GM23338 (cell line): ENCODE measurements around the gene SACS. TPM values are rescaled to one million over a fixed set of nuclear protein-coding genes. Genes with fewer than 3 reads are reported as not detected.

Source experiments
- ATAC-seq: fragments of 200-7000 bp; cut with Tn5 transposase; 3 replicates; pipeline ENCODE4 v1.9.1; 2020
- DNase-seq: peaks from one replicate; pipeline ENCODE4 v3.0.0-alpha.2; 2015; ENCODE audit warnings: low spot score
- H2AFZ ChIP-seq: fragments of 200-600 bp; sonication (generic); 2 replicates; pipeline ENCODE4 v1.8.0; 2016; ENCODE audit warnings: antibody characterized with exemption, mild to moderate bottlenecking, moderate library complexity
- H3F3A ChIP-seq: fragments of 200-600 bp; sonication (generic); replicated peaks from 2 replicates; pipeline ENCODE4 v1.8.0; 2017; ENCODE audit warnings: antibody characterized with exemption, mixed run types, low read depth
- H3K27ac ChIP-seq: fragments of 200-600 bp; sonication (generic); 2 replicates; pipeline ENCODE4 v1.6.1; 2016; ENCODE audit warnings: low read depth
- H3K27me3 ChIP-seq: fragments of 200-600 bp; sonication (generic); 2 replicates; pipeline ENCODE4 v1.8.0; 2016; ENCODE audit warnings: mild to moderate bottlenecking, mixed run types, moderate library complexity; ENCODE audit not compliant: insufficient read depth
- H3K36me3 ChIP-seq: fragments of 200-600 bp; sonication (generic); 2 replicates; pipeline ENCODE4 v1.8.0; 2016; ENCODE audit warnings: mild to moderate bottlenecking; ENCODE audit not compliant: insufficient read depth
- H3K4me1 ChIP-seq: fragments of 200-600 bp; sonication (generic); 2 replicates; pipeline ENCODE4 v1.8.0; 2016; ENCODE audit warnings: mild to moderate bottlenecking, moderate library complexity; ENCODE audit not compliant: insufficient read depth
- H3K4me2 ChIP-seq: fragments of 200-600 bp; sonication (generic); 2 replicates; pipeline ENCODE4 v1.7.1; 2017; ENCODE audit warnings: mixed run types
- H3K4me3 ChIP-seq: fragments of 200-600 bp; sonication (generic); 2 replicates; pipeline ENCODE4 v1.6.1; 2016; ENCODE audit warnings: mixed run types
- H3K79me2 ChIP-seq: fragments of 200-600 bp; sonication (generic); replicated peaks from 2 replicates; pipeline ENCODE4 v1.8.0; 2017; ENCODE audit warnings: mild to moderate bottlenecking; ENCODE audit not compliant: insufficient read depth
- H3K9me2 ChIP-seq: fragments of 200-600 bp; sonication (generic); 2 replicates; pipeline ENCODE4 v1.8.0; 2017; ENCODE audit not compliant: insufficient read depth
- H4K20me1 ChIP-seq: fragments of 200-600 bp; sonication (generic); replicated peaks from 2 replicates; pipeline ENCODE4 v1.8.0; 2017; ENCODE audit warnings: mild to moderate bottlenecking; ENCODE audit not compliant: insufficient read depth
- H3K27ac Mint-ChIP-seq: 2 replicates; pipeline ENCODE4 v1.8.0; 2020; ENCODE audit warnings: inconsistent platforms, mild to moderate bottlenecking, moderate library complexity, mixed read lengths
- H3K27me3 Mint-ChIP-seq: 3 replicates; pipeline ENCODE4 v1.8.0; 2022; ENCODE audit warnings: low read depth, mild to moderate bottlenecking, moderate library complexity, mixed read lengths, inconsistent platforms; ENCODE audit not compliant: insufficient read depth, poor library complexity
- H3K36me3 Mint-ChIP-seq: 3 replicates; pipeline ENCODE4 v1.8.0; 2021; ENCODE audit warnings: low read depth, mild to moderate bottlenecking, inconsistent platforms, moderate library complexity, mixed read lengths
- H3K4me1 Mint-ChIP-seq: 3 replicates; pipeline ENCODE4 v1.8.0; 2020; ENCODE audit warnings: mild to moderate bottlenecking, inconsistent platforms, mixed read lengths
- H3K4me3 Mint-ChIP-seq: 3 replicates; pipeline ENCODE4 v1.8.0; 2021; ENCODE audit warnings: moderate library complexity, mild to moderate bottlenecking, inconsistent platforms, mixed read lengths
- H3K9me3 Mint-ChIP-seq: 3 replicates; pipeline ENCODE4 v1.8.0; 2020; ENCODE audit warnings: moderate library complexity, mild to moderate bottlenecking, inconsistent platforms, mixed read lengths
- EZH2 ChIP-seq: fragments of 200-600 bp; sonication (generic); IDR thresholded peaks from one replicate; pipeline ENCODE4 v1.8.0; 2017; ENCODE audit warnings: antibody characterized with exemption, mild to moderate bottlenecking, low read depth; ENCODE audit not compliant: unreplicated experiment
- EZH2phosphoT487 ChIP-seq: fragments of 200-600 bp; sonication (generic); IDR thresholded peaks from one replicate; pipeline ENCODE4 v1.8.1; 2018; ENCODE audit warnings: antibody characterized with exemption; ENCODE audit not compliant: unreplicated experiment
- ZNF114 ChIP-seq: fragments of 250-450 bp; sonication (Bioruptor Pico); IDR thresholded peaks from 2 replicates; pipeline ENCODE4 v1.5.0; 2020; ENCODE audit warnings: mild to moderate bottlenecking, moderate library complexity
- ZNF331 ChIP-seq: fragments of 250-450 bp; sonication (Bioruptor Pico); IDR thresholded peaks from 2 replicates; pipeline ENCODE4 v1.5.0; 2020; ENCODE audit warnings: low read depth, mild to moderate bottlenecking, moderate library complexity
- polyA plus RNA-seq: library from polyadenylated mRNA; unstranded; fragments of >200 nt; fragmentation: Nextera tagmentation; extraction: Ambion mirVana; gene quantifications from 2 replicates; pipeline ENCODE4 v1.2.1, GENCODE V29; 2016
- total RNA-seq: library from RNA; depleted of rRNA; stranded (reverse); fragments of >200 nt; shearing (Covaris generic); gene quantifications from 2 replicates; pipeline ENCODE4 v1.2.3, GENCODE V29; 2014
- TF ChIP-seq, protein P1 (sequence below): fragments of 250-450 bp; sonication (Bioruptor Pico); IDR thresholded peaks from 2 replicates; pipeline ENCODE4 v1.5.0; 2020; ENCODE audit warnings: mild to moderate bottlenecking, moderate library complexity
- TF ChIP-seq, protein P2 (sequence below): IDR thresholded peaks from one replicate; pipeline ENCODE4 v1.6.1; 2018; ENCODE audit warnings: antibody characterized with exemption; ENCODE audit not compliant: unreplicated experiment

Gene SACS
- total and polyA plus RNA-seq, 2 experiments from 2014 or later: 13.8 to 58.7 TPM

DNA sequence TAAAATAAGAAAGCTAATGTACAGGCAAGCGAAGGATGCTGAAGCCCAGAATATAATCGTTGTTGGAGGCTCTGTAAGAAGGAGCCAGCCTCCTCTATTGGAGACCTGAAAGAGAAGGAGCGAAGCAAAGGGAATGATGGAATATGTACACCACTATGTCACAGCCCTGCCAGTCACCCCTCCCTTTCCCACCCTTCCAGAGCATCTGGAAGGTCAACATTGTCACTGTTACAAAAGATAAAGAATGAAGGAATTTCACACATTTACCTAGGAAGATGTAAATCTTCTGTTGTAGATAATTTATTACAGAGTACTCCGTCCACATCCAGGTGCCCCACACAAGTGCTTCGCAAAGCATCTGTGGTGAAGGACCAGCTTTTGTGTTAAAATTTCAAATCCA is 39.7 kb upstream of the SACS start (continued):
- TF ChIP-seq, protein P1, sequence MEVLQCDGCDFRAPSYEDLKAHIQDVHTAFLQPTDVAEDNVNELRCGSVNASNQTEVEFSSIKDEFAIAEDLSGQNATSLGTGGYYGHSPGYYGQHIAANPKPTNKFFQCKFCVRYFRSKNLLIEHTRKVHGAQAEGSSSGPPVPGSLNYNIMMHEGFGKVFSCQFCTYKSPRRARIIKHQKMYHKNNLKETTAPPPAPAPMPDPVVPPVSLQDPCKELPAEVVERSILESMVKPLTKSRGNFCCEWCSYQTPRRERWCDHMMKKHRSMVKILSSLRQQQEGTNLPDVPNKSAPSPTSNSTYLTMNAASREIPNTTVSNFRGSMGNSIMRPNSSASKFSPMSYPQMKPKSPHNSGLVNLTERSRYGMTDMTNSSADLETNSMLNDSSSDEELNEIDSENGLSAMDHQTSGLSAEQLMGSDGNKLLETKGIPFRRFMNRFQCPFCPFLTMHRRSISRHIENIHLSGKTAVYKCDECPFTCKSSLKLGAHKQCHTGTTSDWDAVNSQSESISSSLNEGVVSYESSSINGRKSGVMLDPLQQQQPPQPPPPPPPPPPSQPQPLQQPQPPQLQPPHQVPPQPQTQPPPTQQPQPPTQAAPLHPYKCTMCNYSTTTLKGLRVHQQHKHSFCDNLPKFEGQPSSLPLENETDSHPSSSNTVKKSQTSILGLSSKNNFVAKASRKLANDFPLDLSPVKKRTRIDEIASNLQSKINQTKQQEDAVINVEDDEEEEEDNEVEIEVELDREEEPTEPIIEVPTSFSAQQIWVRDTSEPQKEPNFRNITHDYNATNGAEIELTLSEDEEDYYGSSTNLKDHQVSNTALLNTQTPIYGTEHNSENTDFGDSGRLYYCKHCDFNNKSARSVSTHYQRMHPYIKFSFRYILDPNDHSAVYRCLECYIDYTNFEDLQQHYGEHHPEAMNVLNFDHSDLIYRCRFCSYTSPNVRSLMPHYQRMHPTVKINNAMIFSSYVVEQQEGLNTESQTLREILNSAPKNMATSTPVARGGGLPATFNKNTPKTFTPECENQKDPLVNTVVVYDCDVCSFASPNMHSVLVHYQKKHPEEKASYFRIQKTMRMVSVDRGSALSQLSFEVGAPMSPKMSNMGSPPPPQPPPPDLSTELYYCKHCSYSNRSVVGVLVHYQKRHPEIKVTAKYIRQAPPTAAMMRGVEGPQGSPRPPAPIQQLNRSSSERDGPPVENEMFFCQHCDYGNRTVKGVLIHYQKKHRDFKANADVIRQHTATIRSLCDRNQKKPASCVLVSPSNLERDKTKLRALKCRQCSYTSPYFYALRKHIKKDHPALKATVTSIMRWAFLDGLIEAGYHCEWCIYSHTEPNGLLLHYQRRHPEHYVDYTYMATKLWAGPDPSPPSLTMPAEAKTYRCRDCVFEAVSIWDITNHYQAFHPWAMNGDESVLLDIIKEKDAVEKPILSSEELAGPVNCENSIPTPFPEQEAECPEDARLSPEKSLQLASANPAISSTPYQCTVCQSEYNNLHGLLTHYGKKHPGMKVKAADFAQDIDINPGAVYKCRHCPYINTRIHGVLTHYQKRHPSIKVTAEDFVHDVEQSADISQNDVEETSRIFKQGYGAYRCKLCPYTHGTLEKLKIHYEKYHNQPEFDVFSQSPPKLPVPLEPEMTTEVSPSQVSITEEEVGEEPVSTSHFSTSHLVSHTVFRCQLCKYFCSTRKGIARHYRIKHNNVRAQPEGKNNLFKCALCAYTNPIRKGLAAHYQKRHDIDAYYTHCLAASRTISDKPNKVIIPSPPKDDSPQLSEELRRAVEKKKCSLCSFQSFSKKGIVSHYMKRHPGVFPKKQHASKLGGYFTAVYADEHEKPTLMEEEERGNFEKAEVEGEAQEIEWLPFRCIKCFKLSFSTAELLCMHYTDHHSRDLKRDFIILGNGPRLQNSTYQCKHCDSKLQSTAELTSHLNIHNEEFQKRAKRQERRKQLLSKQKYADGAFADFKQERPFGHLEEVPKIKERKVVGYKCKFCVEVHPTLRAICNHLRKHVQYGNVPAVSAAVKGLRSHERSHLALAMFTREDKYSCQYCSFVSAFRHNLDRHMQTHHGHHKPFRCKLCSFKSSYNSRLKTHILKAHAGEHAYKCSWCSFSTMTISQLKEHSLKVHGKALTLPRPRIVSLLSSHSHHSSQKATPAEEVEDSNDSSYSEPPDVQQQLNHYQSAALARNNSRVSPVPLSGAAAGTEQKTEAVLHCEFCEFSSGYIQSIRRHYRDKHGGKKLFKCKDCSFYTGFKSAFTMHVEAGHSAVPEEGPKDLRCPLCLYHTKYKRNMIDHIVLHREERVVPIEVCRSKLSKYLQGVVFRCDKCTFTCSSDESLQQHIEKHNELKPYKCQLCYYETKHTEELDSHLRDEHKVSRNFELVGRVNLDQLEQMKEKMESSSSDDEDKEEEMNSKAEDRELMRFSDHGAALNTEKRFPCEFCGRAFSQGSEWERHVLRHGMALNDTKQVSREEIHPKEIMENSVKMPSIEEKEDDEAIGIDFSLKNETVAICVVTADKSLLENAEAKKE (CRISPR knock-in tag): no peak
- no peak for TF ChIP-seq ZNF331 (CRISPR knock-in tag)
- TF ChIP-seq, protein P2, sequence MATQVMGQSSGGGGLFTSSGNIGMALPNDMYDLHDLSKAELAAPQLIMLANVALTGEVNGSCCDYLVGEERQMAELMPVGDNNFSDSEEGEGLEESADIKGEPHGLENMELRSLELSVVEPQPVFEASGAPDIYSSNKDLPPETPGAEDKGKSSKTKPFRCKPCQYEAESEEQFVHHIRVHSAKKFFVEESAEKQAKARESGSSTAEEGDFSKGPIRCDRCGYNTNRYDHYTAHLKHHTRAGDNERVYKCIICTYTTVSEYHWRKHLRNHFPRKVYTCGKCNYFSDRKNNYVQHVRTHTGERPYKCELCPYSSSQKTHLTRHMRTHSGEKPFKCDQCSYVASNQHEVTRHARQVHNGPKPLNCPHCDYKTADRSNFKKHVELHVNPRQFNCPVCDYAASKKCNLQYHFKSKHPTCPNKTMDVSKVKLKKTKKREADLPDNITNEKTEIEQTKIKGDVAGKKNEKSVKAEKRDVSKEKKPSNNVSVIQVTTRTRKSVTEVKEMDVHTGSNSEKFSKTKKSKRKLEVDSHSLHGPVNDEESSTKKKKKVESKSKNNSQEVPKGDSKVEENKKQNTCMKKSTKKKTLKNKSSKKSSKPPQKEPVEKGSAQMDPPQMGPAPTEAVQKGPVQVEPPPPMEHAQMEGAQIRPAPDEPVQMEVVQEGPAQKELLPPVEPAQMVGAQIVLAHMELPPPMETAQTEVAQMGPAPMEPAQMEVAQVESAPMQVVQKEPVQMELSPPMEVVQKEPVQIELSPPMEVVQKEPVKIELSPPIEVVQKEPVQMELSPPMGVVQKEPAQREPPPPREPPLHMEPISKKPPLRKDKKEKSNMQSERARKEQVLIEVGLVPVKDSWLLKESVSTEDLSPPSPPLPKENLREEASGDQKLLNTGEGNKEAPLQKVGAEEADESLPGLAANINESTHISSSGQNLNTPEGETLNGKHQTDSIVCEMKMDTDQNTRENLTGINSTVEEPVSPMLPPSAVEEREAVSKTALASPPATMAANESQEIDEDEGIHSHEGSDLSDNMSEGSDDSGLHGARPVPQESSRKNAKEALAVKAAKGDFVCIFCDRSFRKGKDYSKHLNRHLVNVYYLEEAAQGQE: no peak
- no peak for TF ChIP-seq ZNF114

DNA sequence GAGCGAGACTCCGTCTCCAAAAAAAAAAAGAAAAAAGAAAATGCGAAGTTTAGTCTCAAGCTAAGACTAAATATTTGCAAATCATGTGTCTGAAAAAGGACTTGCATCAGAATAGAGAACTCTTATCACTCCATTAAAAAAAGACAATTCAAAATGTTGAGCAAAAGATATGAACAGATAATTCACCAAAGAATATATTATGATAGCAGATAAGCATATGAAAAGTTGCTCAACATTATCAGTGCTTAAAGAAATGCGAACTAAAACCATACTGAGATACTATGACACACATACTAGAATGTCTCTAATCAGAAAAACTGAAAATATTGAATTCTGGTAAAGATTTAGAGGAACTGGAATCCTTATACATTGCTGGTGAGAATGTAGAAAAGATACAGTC is 38.7 kb upstream of the SACS start:
- Histone ChIP-seq H3K79me2 (no peaks in the 10 kb centered on the region), H2AFZ (no peak overlapping the region), H3K36me3 (no peaks in the 10 kb centered on the region), H3K4me2 (no peak overlapping the region), H3K4me1 (peaks cover 28% of the 10 kb centered on the region), H3K9me2 (no peaks in the 10 kb centered on the region), H3K4me3 (no peak overlapping the region), H3K27me3 (no peaks in the 10 kb centered on the region), H4K20me1 (no peaks in the 10 kb centered on the region), H3K27ac (no peak overlapping the region), H3F3A (no peaks in the 10 kb centered on the region)
- ATAC-seq (no peak), DNase-seq (no peak)
- H3K4me3 Mint-ChIP-seq: no peak overlapping the region
- no peaks in the 10 kb centered on the region for H3K27me3 Mint-ChIP-seq
- TF ChIP-seq EZH2phosphoT487 (no peak), EZH2 (no peak)
- H3K27ac Mint-ChIP-seq: no peak overlapping the region
- no peaks in the 10 kb centered on the region for H3K9me3 Mint-ChIP-seq
- no peaks in the 10 kb centered on the region for H3K36me3 Mint-ChIP-seq
- H3K4me1 Mint-ChIP-seq: peaks cover 19% of the 10 kb centered on the region
